Ecto neural progenitor cell (in vitro differentiated cells): Measurements from ENCODE around the gene OGFR.

ENCODE experiments used
- DNase-seq: peaks from one replicate; pipeline ENCODE4 v3.0.0-alpha.2; 2018; ENCODE audit warnings: low spot score

OGFR gene

GRCh38 chr20:62825986-62826645, 21.5 kb downstream of the OGFR start:
- DNase-seq, result no peak

- no peak for DNase-seq
Measured at GRCh38 chr20:62826646-62827310, 22.1 kb downstream of the OGFR start.

GRCh38 chr20:62827311-62828038, 22.8 kb downstream of the OGFR start:
- DNase-seq, result no peak

GRCh38 chr20:62828051-62828450, 23.4 kb downstream of the OGFR start:
- DNase-seq, result no peak

GRCh38 chr20:62828511-62829230, 24.0 kb downstream of the OGFR start:
- no peak for DNase-seq

- no peak for DNase-seq
Measured at GRCh38 chr20:62829231-62830230, 24.9 kb downstream of the OGFR start.

DNA sequence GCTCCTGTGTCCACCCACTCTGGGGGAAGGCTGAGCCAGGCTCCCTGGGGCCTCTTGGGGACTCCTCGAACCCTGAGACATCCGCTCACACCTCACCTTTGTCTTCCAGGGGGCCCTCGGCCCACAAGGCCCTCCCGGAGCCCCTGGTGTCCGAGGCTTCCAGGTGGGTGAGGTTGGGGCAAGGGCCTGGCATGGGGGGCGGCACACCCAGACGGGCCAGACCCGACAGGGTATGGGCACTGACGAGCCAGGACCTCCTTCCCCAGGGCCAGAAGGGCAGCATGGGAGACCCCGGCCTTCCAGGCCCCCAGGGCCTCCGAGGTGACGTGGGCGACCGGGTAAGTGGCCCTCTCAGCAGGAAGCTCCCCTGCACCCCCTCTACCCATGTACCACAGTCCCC, 25.6 kb downstream of the OGFR start:
- no peak for DNase-seq

DNA sequence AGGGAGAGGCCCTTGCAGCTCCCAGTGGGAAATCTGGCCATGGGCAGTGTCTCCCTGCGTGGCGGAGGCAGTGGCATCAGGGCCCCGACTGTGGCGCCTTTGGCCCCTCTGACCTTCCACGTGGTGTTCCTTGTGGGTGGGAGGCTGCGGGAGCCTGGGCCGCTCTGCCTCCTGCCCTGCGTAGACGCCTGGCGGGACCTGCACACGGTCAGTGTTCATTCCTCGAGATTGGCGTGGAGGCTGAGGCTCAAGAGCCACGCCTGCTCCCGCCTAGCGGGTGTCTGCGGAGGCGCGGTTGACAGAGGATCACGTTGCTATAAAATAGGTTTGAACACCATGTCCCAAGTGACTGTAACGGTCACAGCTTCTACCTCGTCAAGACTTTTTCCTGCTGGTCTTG, 26.2 kb downstream of the OGFR start:
- DNase-seq, result no peak

DNA sequence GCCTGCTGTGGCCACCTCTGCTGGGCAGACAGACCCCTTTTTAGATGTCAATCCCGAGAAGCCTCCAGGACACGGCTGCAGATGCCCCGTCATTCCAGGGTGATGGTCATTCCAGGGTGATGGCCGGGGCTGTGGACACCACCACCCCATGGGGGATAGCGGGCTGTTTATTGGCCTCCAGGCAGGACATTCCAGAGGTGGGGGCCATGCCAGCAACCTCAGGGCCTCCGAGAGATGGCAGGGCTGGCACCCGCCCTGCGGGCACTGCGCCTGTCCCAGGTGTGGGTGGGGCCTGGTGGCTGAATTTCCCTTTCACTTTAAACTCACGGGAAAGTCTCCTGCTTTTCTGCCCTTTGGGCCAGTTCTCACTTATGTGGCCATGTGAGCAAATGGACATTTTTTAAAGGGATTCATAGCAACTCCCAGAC, 26.7 kb downstream of the OGFR start:
- DNase-seq, result no peak

DNA sequence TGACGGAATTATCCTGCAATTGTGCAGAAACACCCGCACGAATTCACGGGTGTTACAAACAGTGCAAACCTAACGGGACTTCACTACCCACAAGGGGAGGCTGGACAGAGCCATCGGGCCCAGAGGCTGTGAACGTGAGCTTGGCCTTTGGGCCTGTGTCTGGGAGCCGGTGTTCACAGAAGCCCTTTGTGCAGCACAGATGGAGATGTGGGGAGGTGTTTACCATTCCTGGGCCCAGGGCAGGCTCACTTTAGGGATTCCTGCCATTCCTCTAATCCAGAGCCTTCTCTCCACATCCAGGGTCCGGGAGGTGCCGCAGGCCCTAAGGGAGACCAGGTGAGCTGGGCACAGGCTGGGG, 27.2 kb downstream of the OGFR start:
- no peak for DNase-seq

- DNase-seq, result peak; percentile 54
Measured at GRCh38 chr20:62832212-62832922, 27.7 kb downstream of the OGFR start.

DNA sequence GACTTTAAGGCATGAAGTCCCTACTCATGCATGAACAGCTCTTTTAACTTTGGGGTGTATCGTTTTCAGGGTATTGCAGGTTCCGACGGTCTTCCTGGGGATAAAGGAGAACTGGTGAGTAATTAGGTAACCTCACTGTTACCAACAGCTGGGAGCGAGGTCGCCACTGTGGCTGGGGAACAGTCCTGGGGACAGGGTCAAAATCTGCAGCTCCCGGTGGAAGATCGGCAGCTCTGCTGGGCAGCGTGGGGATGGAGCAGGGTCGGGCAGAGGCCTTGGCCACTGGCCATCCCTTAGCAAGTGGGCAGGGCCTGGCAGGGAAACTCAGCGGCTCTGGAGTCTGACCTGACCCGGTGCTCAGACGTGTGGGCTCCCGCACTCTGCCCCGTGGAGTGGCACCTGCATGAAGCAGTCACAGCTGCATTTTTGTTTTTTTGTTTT, 28.3 kb downstream of the OGFR start:
- DNase-seq, result no peak

- DNase-seq, result peak; percentile 48
Measured at GRCh38 chr20:62834967-62835730, 30.5 kb downstream of the OGFR start.

GRCh38 chr20:62835931-62836861, 31.6 kb downstream of the OGFR start:
- peak; percentile 47 for DNase-seq

DNA sequence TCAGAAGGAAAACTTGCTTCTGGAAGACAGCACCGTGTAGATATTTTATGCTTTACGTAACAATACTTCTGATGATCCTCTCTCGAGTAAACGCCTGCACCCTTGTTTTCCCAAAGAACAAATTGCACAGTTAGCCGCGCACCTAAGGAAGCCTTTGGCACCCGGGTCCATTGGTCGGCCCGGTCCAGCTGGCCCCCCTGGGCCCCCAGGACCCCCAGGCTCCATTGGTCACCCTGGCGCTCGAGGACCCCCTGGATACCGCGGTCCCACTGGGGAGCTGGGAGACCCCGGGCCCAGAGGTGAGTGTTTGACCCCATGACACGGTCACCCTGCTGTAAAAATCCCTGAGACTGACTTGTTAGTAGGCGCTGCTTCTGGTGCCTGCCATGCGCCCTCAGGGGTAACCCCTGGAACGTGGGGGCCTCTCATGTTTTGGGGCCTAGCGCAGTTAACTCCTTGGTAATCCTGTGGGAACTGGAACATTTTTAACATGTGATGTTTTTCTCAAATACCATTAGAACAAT, 32.4 kb downstream of the OGFR start:
- no peak for DNase-seq

GRCh38 chr20:62837790-62838127, 33.1 kb downstream of the OGFR start:
- no peak for DNase-seq

GRCh38 chr20:62838128-62838891, 33.7 kb downstream of the OGFR start:
- no peak for DNase-seq

- no peak for DNase-seq
Measured at GRCh38 chr20:62839261-62839660, 34.6 kb downstream of the OGFR start.
